NCI-H748 (cell line): ENCODE measurements around the gene CYSRT1.
A peak's percentile ranks its signal among the peaks of the same experiment; 100 is the strongest.

Source experiments
- DNase-seq: peaks from one replicate; lab custom pipeline; 2025; ENCODE audit not compliant: unreplicated experiment; lab: John Stamatoyannopoulos, UW

The CYSRT1 gene

GRCh38 chr9:137189297-137190295 lies 35.4 kb upstream of the CYSRT1 start:
- DNase-seq = no peak

GRCh38 chr9:137190315-137190856 lies 34.6 kb upstream of the CYSRT1 start:
- no peak for DNase-seq

- DNase-seq = no peak
These were observed 33.7 kb upstream of the CYSRT1 start for GRCh38 chr9:137191245-137191644.

- DNase-seq = no peak
These were observed 33.1 kb upstream of the CYSRT1 start for GRCh38 chr9:137191691-137192447.

GRCh38 chr9:137192448-137192780 lies 32.6 kb upstream of the CYSRT1 start:
- DNase-seq = no peak

GRCh38 chr9:137192859-137193258 lies 32.1 kb upstream of the CYSRT1 start:
- no peak for DNase-seq

GRCh38 chr9:137193771-137194170 lies 31.2 kb upstream of the CYSRT1 start:
- DNase-seq = no peak

- DNase-seq = no peak
These were observed 30.6 kb upstream of the CYSRT1 start for GRCh38 chr9:137194388-137194787.

GRCh38 chr9:137194909-137195308 lies 30.1 kb upstream of the CYSRT1 start:
- DNase-seq = peak; percentile 32

- DNase-seq = peak; percentile 94
These were observed 29.3 kb upstream of the CYSRT1 start for GRCh38 chr9:137195525-137196220.

GRCh38 chr9:137198051-137198901 lies 26.7 kb upstream of the CYSRT1 start:
- no peak for DNase-seq

- no peak for DNase-seq
These were observed 26.1 kb upstream of the CYSRT1 start for GRCh38 chr9:137198902-137199283.

- DNase-seq = peak; percentile 47
These were observed 25.4 kb upstream of the CYSRT1 start for GRCh38 chr9:137199411-137200121.

GRCh38 chr9:137200311-137201204 lies 24.4 kb upstream of the CYSRT1 start, which contains the start of gene TPRN:
Gene TPRN (minus strand): TSS chr9:137200741. CDS start chr9:137200711, 30 bp downstream.
- DNase-seq = peak; percentile 100

- no peak for DNase-seq
These were observed 23.6 kb upstream of the CYSRT1 start for GRCh38 chr9:137201205-137201868.

- no peak for DNase-seq
These were observed 22.0 kb upstream of the CYSRT1 start for GRCh38 chr9:137202966-137203365.

- no peak for DNase-seq
These were observed 20.2 kb upstream of the CYSRT1 start for GRCh38 chr9:137204731-137205125.
